Liver (tissue), 9 donors: ENCODE data around the gene ZC2HC1C. TPM values are rescaled to one million over a fixed set of nuclear protein-coding genes. Genes with fewer than 3 reads are reported as not detected.

Source experiments
- DNase-seq: peaks from one replicate; pipeline ENCODE4 v3.0.0-alpha.2; 2017; ENCODE audit warnings: low spot score
- H3K27ac ChIP-seq, 2 donors: one replicate each; pipeline ENCODE4 v1.7.0; 2013; ENCODE audit warnings: inconsistent platforms in 2 of 2, low read length in 2 of 2, control low read depth in 1 of 2, low read depth in 1 of 2, mild to moderate bottlenecking in 1 of 2
- H3K27me3 ChIP-seq, 4 donors: one replicate each; pipeline versions ENCODE4 v1.6.1 to v1.7.0; 2013; ENCODE audit warnings: low read length in 3 of 4, inconsistent platforms in 1 of 4, mild to moderate bottlenecking in 1 of 4, moderate library complexity in 1 of 4; ENCODE audit not compliant: control insufficient read depth in 4 of 4, insufficient read depth in 4 of 4
- H3K36me3 ChIP-seq, 4 donors: one replicate each; pipeline versions ENCODE4 v1.6.1 to v1.7.0; 2013; ENCODE audit warnings: low read length in 3 of 4, mild to moderate bottlenecking in 3 of 4, low read depth in 1 of 4, moderate library complexity in 1 of 4; ENCODE audit not compliant: control insufficient read depth in 4 of 4, insufficient read depth in 3 of 4
- H3K4me1 ChIP-seq, 4 donors: one replicate each; pipeline versions ENCODE4 v1.6.1 to v1.7.0; 2013; ENCODE audit warnings: low read length in 3 of 4, mild to moderate bottlenecking in 3 of 4, moderate library complexity in 1 of 4; ENCODE audit not compliant: control insufficient read depth in 4 of 4, insufficient read depth in 4 of 4
- H3K4me3 ChIP-seq, 3 donors: one replicate each; pipeline versions ENCODE4 v1.6.1 to v1.7.0; 2013; ENCODE audit warnings: low read length in 3 of 3, control low read depth in 1 of 3, low read depth in 1 of 3, mild to moderate bottlenecking in 1 of 3
- H3K9ac ChIP-seq, 2 donors: one replicate each; pipeline ENCODE4 v1.7.0; 2013; ENCODE audit warnings: low read length in 2 of 2, mild to moderate bottlenecking in 2 of 2, moderate library complexity in 2 of 2, control low read depth in 1 of 2, low read depth in 1 of 2
- H3K9me3 ChIP-seq, 4 donors: one replicate each; pipeline versions ENCODE4 v1.6.1 to v1.7.0; 2013; ENCODE audit warnings: low read length in 3 of 4; ENCODE audit not compliant: control insufficient read depth in 4 of 4
- EGR1 ChIP-seq, 2 donors: IDR thresholded peaks; 2 replicates each; pipeline ENCODE4 v1.6.1; 2016 to 2018; ENCODE audit warnings: antibody characterized with exemption in 2 of 2, low read depth in 2 of 2
- FOXA1 ChIP-seq: IDR thresholded peaks from 2 replicates; pipeline ENCODE4 v1.6.1; 2016; ENCODE audit warnings: antibody characterized with exemption
- FOXA2 ChIP-seq: IDR thresholded peaks from 2 replicates; pipeline ENCODE4 v1.6.1; 2016; ENCODE audit warnings: antibody characterized with exemption
- HNF4A ChIP-seq, 2 donors: conservative IDR thresholded peaks; 2 replicates each; pipeline ENCODE4 v1.6.1; 2016; ENCODE audit warnings: antibody characterized with exemption in 2 of 2, mild to moderate bottlenecking in 2 of 2
- HNF4G ChIP-seq: IDR thresholded peaks from 2 replicates; pipeline ENCODE4 v1.6.1; 2016; ENCODE audit warnings: antibody characterized with exemption
- JUND ChIP-seq, 2 donors: IDR thresholded peaks; 2 replicates each; pipeline ENCODE4 v1.6.1; 2016; ENCODE audit warnings: antibody characterized with exemption in 2 of 2
- NR2F2 ChIP-seq: IDR thresholded peaks from 2 replicates; pipeline ENCODE4 v1.6.1; 2016; ENCODE audit warnings: antibody characterized with exemption
- RAD21 ChIP-seq, 2 donors: IDR thresholded peaks; 2 replicates each; pipeline ENCODE4 v1.6.1; 2016; ENCODE audit warnings: antibody characterized with exemption in 2 of 2, mild to moderate bottlenecking in 2 of 2
- RXRA ChIP-seq, 2 donors: IDR thresholded peaks; 2 replicates each; pipeline ENCODE4 v1.6.1; 2017 to 2018; ENCODE audit warnings: antibody characterized with exemption in 2 of 2, mild to moderate bottlenecking in 1 of 2
- SP1 ChIP-seq: IDR thresholded peaks from 2 replicates; pipeline ENCODE4 v1.6.1; 2018; ENCODE audit warnings: antibody characterized with exemption, mild to moderate bottlenecking
- TAF1 ChIP-seq: conservative IDR thresholded peaks from 2 replicates; pipeline ENCODE4 v1.6.1; 2016; ENCODE audit warnings: antibody characterized with exemption, mild to moderate bottlenecking
- YY1 ChIP-seq: IDR thresholded peaks from 2 replicates; pipeline ENCODE4 v1.6.1; 2016; ENCODE audit warnings: antibody characterized with exemption, mild to moderate bottlenecking
- WGBS: extraction: QIAGEN DNeasy Blood & Tissue Kit; methylation state at CpG from one replicate; pipeline ENCODE4 v1.1.7; 2013; 5-methylcytosine and 5-hydroxymethylcytosine counted together
- polyA plus RNA-seq, 2 donors: library from polyadenylated mRNA; stranded (reverse) in 1 of 2; unstranded in 1 of 2; fragments of 200-250 nt in 1 of 2; fragments of >200 nt in 1 of 2; fragmentation: Nextera tagmentation in 1 of 2; extraction: Ambion mirVana in 1 of 2; gene quantifications; one replicate each; pipeline versions ENCODE4 v1.2.1 to v1.2.3, GENCODE V29; 2013 to 2015
- total RNA-seq, 2 donors: library from RNA; depleted of rRNA; stranded (reverse); fragments of >200 nt; gene quantifications; one replicate each; pipeline ENCODE4 v1.2.3, GENCODE V29; 2014
- TF ChIP-seq, protein P1 (sequence below): IDR thresholded peaks from 2 replicates; pipeline ENCODE4 v1.6.1; 2016; ENCODE audit warnings: antibody characterized with exemption, mild to moderate bottlenecking
- TF ChIP-seq, protein P2 (sequence below): fragments of 150-350 bp; IDR thresholded peaks from 2 replicates; pipeline ENCODE4 v1.5.1; 2017; ENCODE audit warnings: improper control_type of control experiment, low read depth, low read length; ENCODE audit not compliant: missing input control
- TF ChIP-seq, protein P3 (sequence below): IDR thresholded peaks from 2 replicates; pipeline ENCODE4 v1.6.1; 2016; ENCODE audit warnings: antibody characterized with exemption
- donor health status: healthy.
- donor health status: healthy.
- donor health status: healthy.
- donor health status: healthy.
- donor health status: healthy.

ZC2HC1C gene
- total and polyA plus RNA-seq, 4 donors: 0.56 to 5.9 (median 3.5) TPM

DNA sequence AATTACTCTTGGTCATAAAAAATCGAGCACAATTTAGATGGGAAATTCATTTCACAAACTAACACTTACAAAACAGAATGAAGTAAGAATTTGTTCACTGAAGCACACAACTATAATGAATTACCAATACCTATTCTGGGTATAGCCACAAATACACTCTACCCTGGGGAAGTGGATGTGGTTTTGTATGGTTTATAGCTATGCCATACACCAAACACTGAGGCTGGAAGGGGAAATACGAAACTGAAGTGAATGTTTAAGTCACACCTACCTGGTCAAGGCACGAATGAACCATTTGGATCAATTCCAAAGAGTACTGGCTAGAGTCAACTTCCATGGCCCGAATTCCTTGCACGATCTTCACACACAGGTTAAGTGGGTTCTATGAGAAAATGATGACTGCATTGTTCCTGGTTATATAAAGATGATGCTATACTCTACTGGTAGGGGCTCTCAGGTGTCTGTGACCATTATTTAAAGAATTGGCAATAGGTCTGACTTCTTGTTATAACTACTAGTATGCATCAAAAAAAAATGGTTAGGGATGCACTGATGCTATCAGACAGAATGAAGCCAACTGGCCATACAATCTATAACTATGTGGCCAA lies 44.6 kb downstream of the ZC2HC1C start:
- Histone ChIP-seq H3K4me1 (no peaks in the 10 kb centered on the region), H3K27ac (no peak overlapping the region), H3K36me3 (peaks cover 15 to 75% (median 72%) of the 10 kb centered on the region in 4 donors), H3K9ac (no peak overlapping the region), H3K27me3 (no peaks in the 10 kb centered on the region), H3K9me3 (no peaks in the 10 kb centered on the region), H3K4me3 (no peak overlapping the region)
- no peak for DNase-seq
- TF ChIP-seq, protein P1, sequence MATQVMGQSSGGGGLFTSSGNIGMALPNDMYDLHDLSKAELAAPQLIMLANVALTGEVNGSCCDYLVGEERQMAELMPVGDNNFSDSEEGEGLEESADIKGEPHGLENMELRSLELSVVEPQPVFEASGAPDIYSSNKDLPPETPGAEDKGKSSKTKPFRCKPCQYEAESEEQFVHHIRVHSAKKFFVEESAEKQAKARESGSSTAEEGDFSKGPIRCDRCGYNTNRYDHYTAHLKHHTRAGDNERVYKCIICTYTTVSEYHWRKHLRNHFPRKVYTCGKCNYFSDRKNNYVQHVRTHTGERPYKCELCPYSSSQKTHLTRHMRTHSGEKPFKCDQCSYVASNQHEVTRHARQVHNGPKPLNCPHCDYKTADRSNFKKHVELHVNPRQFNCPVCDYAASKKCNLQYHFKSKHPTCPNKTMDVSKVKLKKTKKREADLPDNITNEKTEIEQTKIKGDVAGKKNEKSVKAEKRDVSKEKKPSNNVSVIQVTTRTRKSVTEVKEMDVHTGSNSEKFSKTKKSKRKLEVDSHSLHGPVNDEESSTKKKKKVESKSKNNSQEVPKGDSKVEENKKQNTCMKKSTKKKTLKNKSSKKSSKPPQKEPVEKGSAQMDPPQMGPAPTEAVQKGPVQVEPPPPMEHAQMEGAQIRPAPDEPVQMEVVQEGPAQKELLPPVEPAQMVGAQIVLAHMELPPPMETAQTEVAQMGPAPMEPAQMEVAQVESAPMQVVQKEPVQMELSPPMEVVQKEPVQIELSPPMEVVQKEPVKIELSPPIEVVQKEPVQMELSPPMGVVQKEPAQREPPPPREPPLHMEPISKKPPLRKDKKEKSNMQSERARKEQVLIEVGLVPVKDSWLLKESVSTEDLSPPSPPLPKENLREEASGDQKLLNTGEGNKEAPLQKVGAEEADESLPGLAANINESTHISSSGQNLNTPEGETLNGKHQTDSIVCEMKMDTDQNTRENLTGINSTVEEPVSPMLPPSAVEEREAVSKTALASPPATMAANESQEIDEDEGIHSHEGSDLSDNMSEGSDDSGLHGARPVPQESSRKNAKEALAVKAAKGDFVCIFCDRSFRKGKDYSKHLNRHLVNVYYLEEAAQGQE: no peak
- TF ChIP-seq RAD21 (IDR thresholded peaks at IDR 0.05): no peak
- TF ChIP-seq EGR1 (IDR thresholded peaks at IDR 0.05; ENCODE audit: low read depth in 2 of 2): no peak
- no peak for TF ChIP-seq SP1
- 73% methylated on average over 5 of the region's 5 CpGs for WGBS

DNA sequence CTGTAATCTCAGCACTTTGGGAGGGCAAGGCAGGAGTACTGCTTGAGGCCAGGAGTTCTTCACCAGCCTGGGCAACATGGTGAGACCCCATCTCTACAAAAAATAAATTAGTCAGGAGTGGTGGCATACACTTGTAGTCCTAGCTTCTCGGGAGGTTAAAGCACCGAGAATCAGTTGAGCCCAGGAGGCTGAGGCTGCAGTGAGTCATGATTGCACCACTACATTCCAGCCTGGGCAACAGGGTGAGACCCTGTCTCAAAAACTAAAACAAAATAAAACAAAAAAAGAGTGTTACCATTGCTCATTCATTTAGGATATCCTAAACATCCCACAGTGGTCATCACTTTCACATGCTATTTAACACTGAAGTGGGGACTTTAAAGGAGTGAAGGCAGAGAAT lies 49.6 kb downstream of the ZC2HC1C start:
- no peak overlapping the region for H3K4me3 ChIP-seq
- H3K9me3 ChIP-seq: no peaks in the 10 kb centered on the region
- 95% methylated on average over 2 of the region's 2 CpGs for WGBS
- H3K4me1 ChIP-seq: peaks cover 0 to 3% (median 0%) of the 10 kb centered on the region in 4 donors
- no peak overlapping the region for H3K9ac ChIP-seq
- no peak for DNase-seq
- no peak overlapping the region for H3K27ac ChIP-seq
- H3K36me3 ChIP-seq: peaks cover 2 to 45% (median 44%) of the 10 kb centered on the region in 4 donors
- TF ChIP-seq, protein P2, sequence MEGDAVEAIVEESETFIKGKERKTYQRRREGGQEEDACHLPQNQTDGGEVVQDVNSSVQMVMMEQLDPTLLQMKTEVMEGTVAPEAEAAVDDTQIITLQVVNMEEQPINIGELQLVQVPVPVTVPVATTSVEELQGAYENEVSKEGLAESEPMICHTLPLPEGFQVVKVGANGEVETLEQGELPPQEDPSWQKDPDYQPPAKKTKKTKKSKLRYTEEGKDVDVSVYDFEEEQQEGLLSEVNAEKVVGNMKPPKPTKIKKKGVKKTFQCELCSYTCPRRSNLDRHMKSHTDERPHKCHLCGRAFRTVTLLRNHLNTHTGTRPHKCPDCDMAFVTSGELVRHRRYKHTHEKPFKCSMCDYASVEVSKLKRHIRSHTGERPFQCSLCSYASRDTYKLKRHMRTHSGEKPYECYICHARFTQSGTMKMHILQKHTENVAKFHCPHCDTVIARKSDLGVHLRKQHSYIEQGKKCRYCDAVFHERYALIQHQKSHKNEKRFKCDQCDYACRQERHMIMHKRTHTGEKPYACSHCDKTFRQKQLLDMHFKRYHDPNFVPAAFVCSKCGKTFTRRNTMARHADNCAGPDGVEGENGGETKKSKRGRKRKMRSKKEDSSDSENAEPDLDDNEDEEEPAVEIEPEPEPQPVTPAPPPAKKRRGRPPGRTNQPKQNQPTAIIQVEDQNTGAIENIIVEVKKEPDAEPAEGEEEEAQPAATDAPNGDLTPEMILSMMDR: no peak
- TF ChIP-seq RXRA (IDR thresholded peaks at IDR 0.05): no peak
- no peak for TF ChIP-seq HNF4A (conservative IDR thresholded peaks at IDR 0.05)
- no peak for TF ChIP-seq TAF1
- TF ChIP-seq HNF4G: no peak
- no peak for TF ChIP-seq FOXA2
- TF ChIP-seq JUND (IDR thresholded peaks at IDR 0.05): no peak
- no peak for TF ChIP-seq EGR1 (IDR thresholded peaks at IDR 0.05; ENCODE audit: low read depth in 2 of 2)
- TF ChIP-seq YY1: no peak
- no peak for TF ChIP-seq NR2F2
- no peak for TF ChIP-seq RAD21 (IDR thresholded peaks at IDR 0.05)
- no peak for TF ChIP-seq FOXA1
- TF ChIP-seq, protein P3, sequence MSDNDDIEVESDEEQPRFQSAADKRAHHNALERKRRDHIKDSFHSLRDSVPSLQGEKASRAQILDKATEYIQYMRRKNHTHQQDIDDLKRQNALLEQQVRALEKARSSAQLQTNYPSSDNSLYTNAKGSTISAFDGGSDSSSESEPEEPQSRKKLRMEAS: no peak
- no peak for TF ChIP-seq SP1
- TF ChIP-seq, protein P1: no peak
- H3K27me3 ChIP-seq: no peaks in the 10 kb centered on the region
